H9 (cell line): ENCODE measurements around the gene CERS5. TPM values are rescaled to one million over a fixed set of nuclear protein-coding genes. Genes with fewer than 3 reads are reported as not detected.

Experiments
- DNase-seq: peaks from one replicate; pipeline ENCODE4 v3.0.0-alpha.2; 2017
- H2AFZ ChIP-seq: one replicate; pipeline ENCODE4 v1.6.1; 2013; ENCODE audit warnings: mild to moderate bottlenecking, low read length, control low read depth, moderate library complexity
- H2AK5ac ChIP-seq: 2 replicates; pipeline ENCODE4 v1.6.1; 2013; ENCODE audit warnings: low read length, control low read depth, mixed read lengths; ENCODE audit not compliant: insufficient read length
- H2BK120ac ChIP-seq: one replicate; pipeline ENCODE4 v1.6.1; 2013; ENCODE audit warnings: low read depth, mild to moderate bottlenecking, low read length, control low read depth, inconsistent platforms; ENCODE audit not compliant: poor library complexity, severe bottlenecking
- H2BK12ac ChIP-seq: 2 replicates; pipeline ENCODE4 v1.6.1; 2013; ENCODE audit warnings: low read length, control low read depth, mixed read lengths, low read depth; ENCODE audit not compliant: insufficient read length
- H2BK15ac ChIP-seq: 2 replicates; pipeline ENCODE4 v1.6.1; 2013; ENCODE audit warnings: low read depth, low read length, control low read depth
- H2BK20ac ChIP-seq: one replicate; pipeline ENCODE4 v1.6.1; 2013; ENCODE audit warnings: low read depth, mild to moderate bottlenecking, low read length, control low read depth, inconsistent platforms; ENCODE audit not compliant: poor library complexity, severe bottlenecking
- H2BK5ac ChIP-seq: 2 replicates; pipeline ENCODE4 v1.6.1; 2013; ENCODE audit warnings: low read length, control low read depth, mixed read lengths; ENCODE audit not compliant: insufficient read length
- H3K14ac ChIP-seq: 2 replicates; pipeline ENCODE4 v1.6.1; 2013; ENCODE audit warnings: low read length, control low read depth; ENCODE audit not compliant: insufficient read depth
- H3K18ac ChIP-seq: 2 replicates; pipeline ENCODE4 v1.6.1; 2013; ENCODE audit warnings: low read depth, mild to moderate bottlenecking, mixed read lengths, low read length, control low read depth; ENCODE audit not compliant: insufficient read length
- H3K23ac ChIP-seq: 2 replicates; pipeline ENCODE4 v1.6.1; 2013; ENCODE audit warnings: low read length, control low read depth, mixed read lengths, low read depth; ENCODE audit not compliant: insufficient read length
- H3K23me2 ChIP-seq: 2 replicates; pipeline ENCODE4 v1.6.1; 2013; ENCODE audit warnings: low read depth, mild to moderate bottlenecking, mixed read lengths, low read length, control low read depth; ENCODE audit not compliant: insufficient read length, poor library complexity, severe bottlenecking
- H3K27ac ChIP-seq: 2 replicates; pipeline ENCODE4 v1.5.1; 2013; ENCODE audit warnings: low read length, control low read depth, mixed read lengths, low read depth; ENCODE audit not compliant: insufficient read length
- H3K27me3 ChIP-seq: 2 replicates; pipeline ENCODE4 v1.6.1; 2013; ENCODE audit warnings: low read length, control low read depth, inconsistent platforms; ENCODE audit not compliant: insufficient read depth
- H3K4ac ChIP-seq: 2 replicates; pipeline ENCODE4 v1.6.1; 2013; ENCODE audit warnings: low read depth, mild to moderate bottlenecking, control low read depth, inconsistent platforms, low read length, moderate library complexity
- H3K4me1 ChIP-seq: 2 replicates; pipeline ENCODE4 v1.6.1; 2013; ENCODE audit warnings: low read length, control low read depth, inconsistent platforms; ENCODE audit not compliant: insufficient read depth
- H3K4me2 ChIP-seq: 2 replicates; pipeline ENCODE4 v1.6.1; 2013; ENCODE audit warnings: low read length, control low read depth, mixed read lengths; ENCODE audit not compliant: insufficient read length, insufficient read depth
- H3K56ac ChIP-seq: 2 replicates; pipeline ENCODE4 v1.6.1; 2013; ENCODE audit warnings: low read depth, mild to moderate bottlenecking, mixed read lengths, low read length, control low read depth; ENCODE audit not compliant: insufficient read length
- H3K79me1 ChIP-seq: 2 replicates; pipeline ENCODE4 v1.6.1; 2013; ENCODE audit warnings: low read depth, mild to moderate bottlenecking, moderate library complexity, low read length, control low read depth, inconsistent platforms; ENCODE audit not compliant: insufficient read depth, poor library complexity, severe bottlenecking
- H3K79me2 ChIP-seq: 2 replicates; pipeline ENCODE4 v1.6.1; 2013; ENCODE audit warnings: low read length, control low read depth, inconsistent platforms; ENCODE audit not compliant: insufficient read depth
- H3K9ac ChIP-seq: 2 replicates; pipeline ENCODE4 v1.6.1; 2013; ENCODE audit warnings: low read length, control low read depth, mixed read lengths; ENCODE audit not compliant: insufficient read length; ENCODE audit errors: extremely low read depth
- H3K9me3 ChIP-seq: one replicate; pipeline ENCODE4 v1.6.1; 2013; ENCODE audit warnings: low read depth, low read length, inconsistent platforms; ENCODE audit not compliant: control insufficient read depth
- H3T11ph ChIP-seq: one replicate; pipeline ENCODE4 v1.6.1; 2013; ENCODE audit warnings: mild to moderate bottlenecking, low read length, control low read depth, inconsistent platforms
- H4K20me1 ChIP-seq: one replicate; pipeline ENCODE4 v1.6.1; 2013; ENCODE audit not compliant: control insufficient read depth, insufficient read length, insufficient read depth
- H4K5ac ChIP-seq: 2 replicates; pipeline ENCODE4 v1.6.1; 2013; ENCODE audit warnings: low read depth, mild to moderate bottlenecking, mixed read lengths, low read length, control low read depth; ENCODE audit not compliant: insufficient read length
- H4K8ac ChIP-seq: replicated peaks from 2 replicates; pipeline ENCODE4 v1.6.1; 2013; ENCODE audit warnings: low read length, control low read depth, mixed read lengths, low read depth; ENCODE audit not compliant: insufficient read length
- H4K91ac ChIP-seq: 2 replicates; pipeline ENCODE4 v1.6.1; 2013; ENCODE audit warnings: low read depth, mild to moderate bottlenecking, moderate library complexity, mixed read lengths, low read length, control low read depth; ENCODE audit not compliant: insufficient read length
- H3K27ac Mint-ChIP-seq, 3 experiments: 2 replicates in 2 of 3; 3 replicates in 1 of 3; pipeline ENCODE4 v1.8.0; 2020 to 2021; ENCODE audit warnings: mixed read lengths in 3 of 3, mild to moderate bottlenecking in 1 of 3, moderate library complexity in 1 of 3
- H3K27me3 Mint-ChIP-seq: 2 replicates; pipeline ENCODE4 v1.8.0; 2021; ENCODE audit warnings: low read depth, mild to moderate bottlenecking, moderate library complexity, mixed read lengths
- H3K36me3 Mint-ChIP-seq, 3 experiments: 2 replicates in 2 of 3; 3 replicates in 1 of 3; pipeline ENCODE4 v1.8.0; 2020 to 2021; ENCODE audit warnings: low read depth in 3 of 3, mixed read lengths in 3 of 3; ENCODE audit not compliant: insufficient read depth in 1 of 3
- H3K4me1 Mint-ChIP-seq, 2 experiments: 2 replicates each; pipeline ENCODE4 v1.8.0; 2020; ENCODE audit warnings: mixed read lengths in 2 of 2
- H3K4me3 Mint-ChIP-seq, 2 experiments: 2 replicates in 1 of 2; 3 replicates in 1 of 2; pipeline ENCODE4 v1.8.0; 2020 to 2021; ENCODE audit warnings: mild to moderate bottlenecking in 2 of 2, mixed read lengths in 2 of 2, moderate library complexity in 1 of 2
- H3K9me3 Mint-ChIP-seq, 2 experiments: 2 replicates in 1 of 2; 3 replicates in 1 of 2; pipeline ENCODE4 v1.8.0; 2020; ENCODE audit warnings: mild to moderate bottlenecking in 2 of 2, mixed read lengths in 2 of 2, moderate library complexity in 1 of 2
- CTCF ChIP-seq: fragments of 200-600 bp; sonication (generic); conservative IDR thresholded peaks from 3 replicates; pipeline ENCODE4 v1.8.0; 2021; ENCODE audit warnings: antibody characterized with exemption, mild to moderate bottlenecking
- WGBS: extraction: QIAGEN DNeasy Blood & Tissue Kit; methylation state at CpG from one replicate; pipeline ENCODE4 v1.1.7; 2013; ENCODE audit warnings: missing lambda C conversion rate, low lambda C conversion rate, mixed read lengths; ENCODE audit not compliant: insufficient read length; ENCODE audit errors: extremely low coverage; 5-methylcytosine and 5-hydroxymethylcytosine counted together
- total RNA-seq: library from RNA; stranded (reverse); gene quantifications from 2 replicates; pipeline ENCODE4 v1.2.1, GENCODE V29; 2021

The CERS5 gene
- total RNA-seq, 1 experiment from 2014 or later: 68.8 TPM

DNA sequence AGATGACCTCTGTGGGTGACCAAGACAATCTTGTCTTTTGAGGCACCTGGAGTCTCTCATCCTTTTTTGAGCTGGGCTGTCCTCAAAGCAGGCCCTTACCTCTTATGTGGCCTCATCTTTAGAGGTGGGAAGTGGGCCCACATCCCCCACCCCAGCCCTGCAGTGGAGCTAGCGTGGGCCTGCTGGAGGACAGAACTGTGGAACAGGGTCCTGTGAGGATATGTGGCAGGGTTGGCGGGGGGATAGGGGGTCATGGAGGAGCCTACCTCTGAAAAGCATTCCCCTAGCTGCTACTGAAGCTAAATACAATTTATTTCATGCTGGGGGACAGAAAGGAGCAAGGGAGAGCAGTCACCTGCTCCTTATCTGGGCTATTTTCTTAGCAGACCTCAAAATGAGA, 63.8 kb downstream of the CERS5 start:
- H4K8ac ChIP-seq: no peak overlapping the region
- H3K14ac ChIP-seq: peak overlapping the region; percentile 9; the same call in 1 of the 2 replicates
- no peak overlapping the region for H4K5ac ChIP-seq
- H3K23ac ChIP-seq: no peak overlapping the region
- no peak overlapping the region for H3K27ac ChIP-seq
- H3K9me3 ChIP-seq: no peaks in the 10 kb centered on the region
- Mint-ChIP-seq H3K27ac (no peak overlapping the region), H3K36me3 (peaks cover 17 to 37% (median 31%) of the 10 kb centered on the region in 3 experiments), H3K4me1 (peaks cover 45 to 48% of the 10 kb centered on the region in 2 experiments), H3K4me3 (no peak overlapping the region), H3K9me3 (no peaks in the 10 kb centered on the region), H3K27me3 (peaks cover 4% of the 10 kb centered on the region)
- H3T11ph ChIP-seq: no peak overlapping the region
- H2BK5ac ChIP-seq: no peak overlapping the region
- H3K56ac ChIP-seq: no peak overlapping the region
- H4K91ac ChIP-seq: no peak overlapping the region
- no peak for DNase-seq
- no peaks in the 10 kb centered on the region; the same call in 1 of the 2 replicates for H3K4me1 ChIP-seq
- H2AFZ ChIP-seq: no peak overlapping the region
- H2BK20ac ChIP-seq: no peak overlapping the region
- no peak overlapping the region for H3K9ac ChIP-seq
- no peak overlapping the region for H2AK5ac ChIP-seq
- no peaks in the 10 kb centered on the region for H3K79me2 ChIP-seq
- H3K79me1 ChIP-seq: no peaks in the 10 kb centered on the region
- no peak overlapping the region for H2BK15ac ChIP-seq
- H3K27me3 ChIP-seq: no peaks in the 10 kb centered on the region
- WGBS: no CpG with 5 or more reads among the region's 2 CpGs
- H4K20me1 ChIP-seq: no peaks in the 10 kb centered on the region
- H3K4me2 ChIP-seq: no peak overlapping the region
- H2BK12ac ChIP-seq: no peak overlapping the region
- H3K18ac ChIP-seq: no peak overlapping the region
- no peak for TF ChIP-seq CTCF
- no peak overlapping the region for H3K4ac ChIP-seq
- no peak overlapping the region for H2BK120ac ChIP-seq
- no peaks in the 10 kb centered on the region for H3K23me2 ChIP-seq
